ENCODE results near the gene LEMD1.
"Not testable (repeated sequence)": the region's sequence is repeated elsewhere in the genome, so short reads cannot be mapped to it uniquely, and the experiment has no call there.

LEMD1 gene

DNA sequence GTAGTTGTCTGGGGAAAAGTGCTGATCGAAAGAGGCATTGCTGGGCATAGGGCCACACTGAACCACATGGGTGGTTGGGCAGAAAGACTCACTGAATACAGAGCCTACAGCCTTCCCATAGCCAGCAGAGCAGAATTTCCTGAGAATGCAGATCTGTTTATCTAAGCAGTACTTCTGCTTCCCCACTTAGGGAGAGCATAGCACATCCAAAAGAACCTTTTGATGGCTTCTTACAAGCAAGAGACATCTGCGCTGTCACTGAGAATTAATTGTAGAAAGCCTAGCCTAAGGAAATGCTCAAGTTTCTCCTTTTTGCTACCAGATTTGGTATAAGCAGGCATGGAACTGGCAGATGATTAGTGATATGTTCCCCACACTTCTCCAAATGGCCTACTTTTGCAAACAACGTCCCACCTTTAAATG is 52.1 kb downstream of the LEMD1 start:
- Histone ChIP-seq H3F3A (ENCODE audit: insufficient read depth) (no peaks in the 10 kb centered on the region), H4K20me1 (ENCODE audit: low read depth, low read length) (no peaks in the 10 kb centered on the region), H2AFZ (ENCODE audit: low read depth, low read length, severe bottlenecking) (no peak overlapping the region), H3K36me3 (ENCODE audit: low read length) (no peaks in the 10 kb centered on the region), H3K9ac (ENCODE audit: low read length) (no peak overlapping the region), H3K27me3 (ENCODE audit: low read length) (no peaks in the 10 kb centered on the region), H3K9me2 (replicated peaks; ENCODE audit: insufficient read depth, low read length) (no peaks in the 10 kb centered on the region), H3K27ac (ENCODE audit: low read depth, low read length) (no peak overlapping the region), H3K4me3 (ENCODE audit: insufficient read depth, low read length, poor library complexity, severe bottlenecking) (no peak overlapping the region), H3K9me3 (ENCODE audit: insufficient read depth, low read length) (no peaks in the 10 kb centered on the region), H3K4me2 (ENCODE audit: low read depth, low read length, poor library complexity, severe bottlenecking) (no peak overlapping the region), H3K79me2 (ENCODE audit: insufficient read depth, low read length) (no peaks in the 10 kb centered on the region)
- no peak for TF ChIP-seq EZH2phosphoT487 (conservative IDR thresholded peaks at IDR 0.05; ENCODE audit: low read length)
- TF ChIP-seq, protein P1, sequence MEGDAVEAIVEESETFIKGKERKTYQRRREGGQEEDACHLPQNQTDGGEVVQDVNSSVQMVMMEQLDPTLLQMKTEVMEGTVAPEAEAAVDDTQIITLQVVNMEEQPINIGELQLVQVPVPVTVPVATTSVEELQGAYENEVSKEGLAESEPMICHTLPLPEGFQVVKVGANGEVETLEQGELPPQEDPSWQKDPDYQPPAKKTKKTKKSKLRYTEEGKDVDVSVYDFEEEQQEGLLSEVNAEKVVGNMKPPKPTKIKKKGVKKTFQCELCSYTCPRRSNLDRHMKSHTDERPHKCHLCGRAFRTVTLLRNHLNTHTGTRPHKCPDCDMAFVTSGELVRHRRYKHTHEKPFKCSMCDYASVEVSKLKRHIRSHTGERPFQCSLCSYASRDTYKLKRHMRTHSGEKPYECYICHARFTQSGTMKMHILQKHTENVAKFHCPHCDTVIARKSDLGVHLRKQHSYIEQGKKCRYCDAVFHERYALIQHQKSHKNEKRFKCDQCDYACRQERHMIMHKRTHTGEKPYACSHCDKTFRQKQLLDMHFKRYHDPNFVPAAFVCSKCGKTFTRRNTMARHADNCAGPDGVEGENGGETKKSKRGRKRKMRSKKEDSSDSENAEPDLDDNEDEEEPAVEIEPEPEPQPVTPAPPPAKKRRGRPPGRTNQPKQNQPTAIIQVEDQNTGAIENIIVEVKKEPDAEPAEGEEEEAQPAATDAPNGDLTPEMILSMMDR (IDR thresholded peaks at IDR 0.05; ENCODE audit: insufficient read depth, low read length, poor library complexity, severe bottlenecking), result no peak

GRCh38 chr1:205368478-205368877 is 53.4 kb downstream of the LEMD1 start:
- H3K9ac ChIP-seq (ENCODE audit: low read length), result no peak overlapping the region
- no peak overlapping the region for H3K4me2 ChIP-seq (ENCODE audit: low read depth, low read length, poor library complexity, severe bottlenecking)
- no peaks in the 10 kb centered on the region for H3K9me3 ChIP-seq (ENCODE audit: insufficient read depth, low read length)
- no peak overlapping the region for H2AFZ ChIP-seq (ENCODE audit: low read depth, low read length, severe bottlenecking)
- TF ChIP-seq, protein P1 (IDR thresholded peaks at IDR 0.05; ENCODE audit: insufficient read depth, low read length, poor library complexity, severe bottlenecking), result no peak
- no peak for TF ChIP-seq EZH2phosphoT487 (conservative IDR thresholded peaks at IDR 0.05; ENCODE audit: low read length)
- no peaks in the 10 kb centered on the region for H3K27me3 ChIP-seq (ENCODE audit: low read length)
- no peaks in the 10 kb centered on the region for H3K9me2 ChIP-seq (replicated peaks; ENCODE audit: insufficient read depth, low read length)
- H3K36me3 ChIP-seq (ENCODE audit: low read length), result no peaks in the 10 kb centered on the region
- H3K27ac ChIP-seq (ENCODE audit: low read depth, low read length), result no peak overlapping the region
- H3K4me3 ChIP-seq (ENCODE audit: insufficient read depth, low read length, poor library complexity, severe bottlenecking), result no peak overlapping the region
- no peaks in the 10 kb centered on the region for H3K79me2 ChIP-seq (ENCODE audit: insufficient read depth, low read length)
- H4K20me1 ChIP-seq (ENCODE audit: low read depth, low read length), result no peaks in the 10 kb centered on the region
- no peaks in the 10 kb centered on the region for H3F3A ChIP-seq (ENCODE audit: insufficient read depth)

DNA sequence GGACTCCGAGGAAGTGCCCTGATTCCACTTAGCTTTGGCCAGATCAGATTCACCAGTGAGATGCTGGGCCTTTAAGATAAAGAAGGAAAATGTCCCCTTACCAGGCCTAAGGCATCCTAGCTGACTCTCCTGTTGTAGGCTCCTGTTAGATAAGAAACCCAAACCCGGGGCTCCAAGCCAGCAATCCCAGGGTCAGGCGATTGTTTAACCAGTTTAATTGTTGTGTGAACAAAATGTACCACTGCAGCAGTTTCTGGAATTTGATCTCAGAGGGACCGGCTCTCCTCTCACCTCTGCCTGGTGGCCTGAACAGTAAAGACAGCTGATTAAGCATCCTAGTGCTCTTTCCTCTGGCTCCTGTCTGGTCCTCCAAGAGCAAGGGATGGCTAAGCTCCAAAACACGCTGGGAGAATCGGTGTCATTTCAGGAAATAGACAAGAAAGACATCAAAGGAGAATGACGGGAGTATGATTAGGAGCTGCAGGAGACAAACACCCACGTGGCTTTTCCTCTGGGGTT is 55.9 kb downstream of the LEMD1 start:
- Histone ChIP-seq H4K20me1 (ENCODE audit: low read depth, low read length) (no peaks in the 10 kb centered on the region), H3K36me3 (ENCODE audit: low read length) (no peaks in the 10 kb centered on the region), H3K4me2 (ENCODE audit: low read depth, low read length, poor library complexity, severe bottlenecking) (no peak overlapping the region), H3K9me2 (replicated peaks; ENCODE audit: insufficient read depth, low read length) (no peaks in the 10 kb centered on the region), H3K27ac (ENCODE audit: low read depth, low read length) (no peak overlapping the region), H3F3A (ENCODE audit: insufficient read depth) (no peaks in the 10 kb centered on the region), H3K9me3 (ENCODE audit: insufficient read depth, low read length) (no peaks in the 10 kb centered on the region), H3K9ac (ENCODE audit: low read length) (no peak overlapping the region), H2AFZ (ENCODE audit: low read depth, low read length, severe bottlenecking) (no peak overlapping the region), H3K79me2 (ENCODE audit: insufficient read depth, low read length) (no peaks in the 10 kb centered on the region), H3K4me3 (ENCODE audit: insufficient read depth, low read length, poor library complexity, severe bottlenecking) (no peak overlapping the region), H3K27me3 (ENCODE audit: low read length) (no peaks in the 10 kb centered on the region)
- TF ChIP-seq, protein P1 (IDR thresholded peaks at IDR 0.05; ENCODE audit: insufficient read depth, low read length, poor library complexity, severe bottlenecking), result no peak
- TF ChIP-seq EZH2phosphoT487 (conservative IDR thresholded peaks at IDR 0.05; ENCODE audit: low read length), result no peak

DNA sequence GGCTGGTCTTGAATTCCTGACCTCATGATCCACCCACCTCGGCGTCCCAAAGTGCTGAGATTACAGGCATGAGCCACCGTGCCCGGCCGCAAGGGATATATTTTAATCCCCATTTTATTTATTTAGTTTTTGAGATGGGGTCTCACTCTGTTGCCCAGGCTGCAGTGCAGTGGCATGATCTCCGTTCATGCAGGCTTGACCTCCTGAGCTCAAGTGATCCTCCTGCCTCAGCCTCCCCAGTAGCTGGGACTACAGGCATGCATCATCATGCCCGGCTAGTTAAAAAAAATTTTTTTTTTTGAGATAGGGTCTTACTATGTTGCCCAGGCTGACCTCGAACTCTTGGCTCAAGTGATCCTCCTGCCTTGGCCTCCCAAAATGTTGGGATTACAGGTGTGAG is 56.8 kb downstream of the LEMD1 start:
- H4K20me1 ChIP-seq (ENCODE audit: low read depth, low read length); H3K4me2 ChIP-seq (ENCODE audit: low read depth, low read length, poor library complexity, severe bottlenecking); H3K4me3 ChIP-seq (ENCODE audit: insufficient read depth, low read length, poor library complexity, severe bottlenecking); H3K27me3 ChIP-seq (ENCODE audit: low read length); H2AFZ ChIP-seq (ENCODE audit: low read depth, low read length, severe bottlenecking); H3K79me2 ChIP-seq (ENCODE audit: insufficient read depth, low read length); H3K27ac ChIP-seq (ENCODE audit: low read depth, low read length); H3K9ac ChIP-seq (ENCODE audit: low read length); H3K9me2 ChIP-seq (replicated peaks; ENCODE audit: insufficient read depth, low read length); H3F3A ChIP-seq (ENCODE audit: insufficient read depth); H3K36me3 ChIP-seq (ENCODE audit: low read length); H3K9me3 ChIP-seq (ENCODE audit: insufficient read depth, low read length): not testable (repeated sequence)
